ENCODE measurements around the gene TEAD1. TPM values are rescaled to one million over a fixed set of nuclear protein-coding genes. Genes with fewer than 3 reads are reported as not detected.

TEAD1 gene
- total RNA-seq, 4 donors from 2014 or later = 184 to 272 (median 208) TPM

GRCh38 chr11:12750181-12750580 lies 76.0 kb downstream of the TEAD1 start:
- no peaks in the 10 kb centered on the region for H3K36me3 ChIP-seq
- H3K9me3 ChIP-seq = no peaks in the 10 kb centered on the region
- ATAC-seq = no peak
- no peak overlapping the region for H3K27ac ChIP-seq
- peaks cover 0 to 50% (median 6%) of the 10 kb centered on the region in 3 donors for H3K4me1 ChIP-seq
- WGBS, 2 donors (ENCODE audit: low coverage in 1 of 2) = 47 to 73% methylated on average over 5 of the region's 5 CpGs
- H3K4me3 ChIP-seq = no peak overlapping the region
- H3K27me3 ChIP-seq = no peaks in the 10 kb centered on the region
- TF ChIP-seq, protein P1, sequence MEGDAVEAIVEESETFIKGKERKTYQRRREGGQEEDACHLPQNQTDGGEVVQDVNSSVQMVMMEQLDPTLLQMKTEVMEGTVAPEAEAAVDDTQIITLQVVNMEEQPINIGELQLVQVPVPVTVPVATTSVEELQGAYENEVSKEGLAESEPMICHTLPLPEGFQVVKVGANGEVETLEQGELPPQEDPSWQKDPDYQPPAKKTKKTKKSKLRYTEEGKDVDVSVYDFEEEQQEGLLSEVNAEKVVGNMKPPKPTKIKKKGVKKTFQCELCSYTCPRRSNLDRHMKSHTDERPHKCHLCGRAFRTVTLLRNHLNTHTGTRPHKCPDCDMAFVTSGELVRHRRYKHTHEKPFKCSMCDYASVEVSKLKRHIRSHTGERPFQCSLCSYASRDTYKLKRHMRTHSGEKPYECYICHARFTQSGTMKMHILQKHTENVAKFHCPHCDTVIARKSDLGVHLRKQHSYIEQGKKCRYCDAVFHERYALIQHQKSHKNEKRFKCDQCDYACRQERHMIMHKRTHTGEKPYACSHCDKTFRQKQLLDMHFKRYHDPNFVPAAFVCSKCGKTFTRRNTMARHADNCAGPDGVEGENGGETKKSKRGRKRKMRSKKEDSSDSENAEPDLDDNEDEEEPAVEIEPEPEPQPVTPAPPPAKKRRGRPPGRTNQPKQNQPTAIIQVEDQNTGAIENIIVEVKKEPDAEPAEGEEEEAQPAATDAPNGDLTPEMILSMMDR (IDR thresholded peaks at IDR 0.05) = no peak
- no peak for TF ChIP-seq POLR2A (IDR thresholded peaks at IDR 0.05)
- TF ChIP-seq EP300 (IDR thresholded peaks at IDR 0.05) = no peak
- no peak for TF ChIP-seq POLR2AphosphoS5 (IDR thresholded peaks at IDR 0.05)

GRCh38 chr11:12752868-12753524 lies 78.8 kb downstream of the TEAD1 start:
- no peak overlapping the region for H3K27ac ChIP-seq
- H3K4me1 ChIP-seq = peaks cover 0 to 36% (median 3%) of the 10 kb centered on the region in 3 donors
- H3K27me3 ChIP-seq = no peaks in the 10 kb centered on the region
- no peak for ATAC-seq
- H3K4me3 ChIP-seq = no peak overlapping the region
- H3K9me3 ChIP-seq = no peaks in the 10 kb centered on the region
- WGBS, 2 donors (ENCODE audit: low coverage in 1 of 2) = 94 to 96% methylated on average over 5 to 8 of the region's 8 CpGs
- no peaks in the 10 kb centered on the region for H3K36me3 ChIP-seq
- no peak for TF ChIP-seq EP300 (IDR thresholded peaks at IDR 0.05)
- TF ChIP-seq, protein P1 (IDR thresholded peaks at IDR 0.05) = peak in 1 of 4 experiments; percentile 9

DNA sequence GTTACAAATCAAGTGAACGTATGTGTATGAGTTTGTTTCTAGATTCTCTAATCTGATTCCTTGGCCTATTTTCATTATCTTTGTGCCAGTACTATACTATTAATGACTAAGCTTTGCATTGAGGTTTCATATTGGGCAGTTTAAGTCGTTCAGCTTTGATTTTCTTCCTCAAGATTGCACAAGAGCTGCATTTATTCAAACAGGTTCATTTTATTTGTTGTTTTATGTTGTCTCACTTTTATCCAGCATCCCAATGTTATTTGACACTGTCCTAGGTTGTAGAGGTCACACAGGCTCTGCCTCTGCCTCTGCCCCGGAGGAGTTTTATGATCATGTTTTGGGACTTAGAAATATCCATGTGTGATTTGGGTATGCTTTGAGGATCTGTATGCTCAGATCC lies 79.8 kb downstream of the TEAD1 start:
- Histone ChIP-seq H3K27ac (no peak overlapping the region), H3K4me3 (no peak overlapping the region), H3K4me1 (peaks cover 0 to 31% (median 3%) of the 10 kb centered on the region in 3 donors), H3K27me3 (no peaks in the 10 kb centered on the region), H3K9me3 (no peaks in the 10 kb centered on the region), H3K36me3 (no peaks in the 10 kb centered on the region)
- 74 to 94% methylated on average over 2 to 3 of the region's 3 CpGs for WGBS, 2 donors (ENCODE audit: low coverage in 1 of 2)
- TF ChIP-seq EP300 (IDR thresholded peaks at IDR 0.05) = no peak
- TF ChIP-seq POLR2A (IDR thresholded peaks at IDR 0.05) = no peak
- TF ChIP-seq, protein P1 (IDR thresholded peaks at IDR 0.05) = no peak
- ATAC-seq = no peak

DNA sequence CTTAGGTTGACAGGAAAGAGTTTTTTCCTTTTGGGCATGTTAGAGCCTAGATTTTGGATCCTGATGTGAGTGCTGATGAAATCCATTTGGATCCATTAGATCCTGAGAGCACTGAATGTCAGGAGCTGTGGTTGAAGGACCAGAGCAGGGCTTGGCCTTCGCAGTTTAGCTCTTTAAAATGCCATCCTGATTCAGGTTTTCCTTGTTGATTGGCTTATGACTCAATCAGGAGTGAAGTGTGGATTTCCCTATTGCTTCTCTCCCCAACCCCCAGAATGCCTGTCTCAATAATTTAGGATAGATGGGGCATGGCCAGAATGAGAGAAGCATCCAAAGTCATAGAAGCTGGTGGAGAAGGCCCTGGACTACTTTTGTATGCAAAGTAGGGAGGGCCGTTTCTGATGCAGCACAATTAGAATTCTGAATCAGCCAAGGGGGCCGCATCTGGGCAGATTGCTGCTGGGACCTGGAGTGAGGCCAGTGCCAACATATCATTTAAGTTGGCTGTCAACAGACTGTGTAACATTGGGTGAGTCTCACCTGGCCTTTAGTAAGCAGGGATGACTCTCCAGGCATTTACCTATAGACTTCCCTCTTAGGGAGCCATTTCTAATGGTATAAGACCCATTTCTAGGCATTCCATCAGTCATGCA lies 80.5 kb downstream of the TEAD1 start:
- no peak overlapping the region for H3K27ac ChIP-seq
- whole genome bisulfite sequencing, 2 donors (ENCODE audit: low coverage in 1 of 2) = 100% methylated on average over 1 of the region's 3 CpGs
- ATAC-seq = no peak

More for the DNA sequence above, 80.5 kb downstream of the TEAD1 start:
- TF ChIP-seq POLR2AphosphoS5 (IDR thresholded peaks at IDR 0.05) = no peak
- TF ChIP-seq, protein P1 (IDR thresholded peaks at IDR 0.05) = no peak
- TF ChIP-seq EP300 (IDR thresholded peaks at IDR 0.05) = no peak
- TF ChIP-seq POLR2A (IDR thresholded peaks at IDR 0.05) = no peak
- Histone ChIP-seq H3K4me3 (no peak overlapping the region), H3K9me3 (no peaks in the 10 kb centered on the region), H3K27me3 (no peaks in the 10 kb centered on the region), H3K4me1 (peaks cover 0 to 27% (median 3%) of the 10 kb centered on the region in 3 donors), H3K36me3 (no peaks in the 10 kb centered on the region)

Data from gastroesophageal sphincter (tissue), 4 donors.